Heart left ventricle (tissue), 16 donors: ENCODE measurements around the gene ROBO3. TPM values are rescaled to one million over a fixed set of nuclear protein-coding genes. Genes with fewer than 3 reads are reported as not detected.

Source experiments
- ATAC-seq, 4 donors: fragments of 200-7000 bp; cut with Tn5 transposase; one replicate each; pipeline ENCODE4 v1.9.1; 2020 to 2022; ENCODE audit warnings: moderate library complexity in 4 of 4, mild to moderate bottlenecking in 3 of 4, moderate number of reproducible peaks in 1 of 4
- DNase-seq, 5 donors: peaks; one replicate each; pipeline ENCODE4 v3.0.0-alpha.2; 2020
- H3K27ac ChIP-seq, 12 donors: fragments of 200-600 bp; sonication (generic) in 4 of 12; one replicate each; pipeline versions ENCODE4 v1.5.0 to v1.8.0; 2016 to 2022; ENCODE audit warnings: mild to moderate bottlenecking in 2 of 12
- H3K27me3 ChIP-seq, 9 donors: fragments of 200-600 bp; sonication (generic) in 2 of 9; one replicate each; pipeline versions ENCODE4 v1.5.1 to v1.8.0; 2016 to 2022; ENCODE audit warnings: mild to moderate bottlenecking in 3 of 9
- H3K36me3 ChIP-seq, 9 donors: fragments of 200-600 bp; sonication (generic) in 2 of 9; one replicate each; pipeline versions ENCODE4 v1.5.0 to v1.8.0; 2018 to 2022; ENCODE audit warnings: mild to moderate bottlenecking in 2 of 9
- H3K4me1 ChIP-seq, 12 donors: fragments of 200-600 bp; sonication (generic) in 4 of 12; one replicate each; pipeline versions ENCODE4 v1.5.0 to v1.8.0; 2016 to 2022; ENCODE audit warnings: mild to moderate bottlenecking in 3 of 12
- H3K4me3 ChIP-seq, 12 donors: fragments of 200-600 bp; sonication (generic) in 4 of 12; one replicate each; pipeline versions ENCODE4 v1.5.0 to v1.8.0; 2017 to 2022; ENCODE audit warnings: mild to moderate bottlenecking in 9 of 12, moderate library complexity in 4 of 12
- H3K9me3 ChIP-seq, 12 donors: fragments of 200-600 bp; sonication (generic) in 4 of 12; one replicate each; pipeline versions ENCODE4 v1.5.0 to v1.8.0; 2016 to 2022; ENCODE audit warnings: mild to moderate bottlenecking in 1 of 12
- POLR2A ChIP-seq, 2 donors: fragments of 450-650 bp; IDR thresholded peaks; one replicate each; pipeline ENCODE4 v1.6.1; 2017; ENCODE audit warnings: antibody characterized with exemption in 2 of 2, mild to moderate bottlenecking in 2 of 2, moderate library complexity in 2 of 2
- WGBS, 4 donors: extraction: QIAGEN DNeasy Blood & Tissue Kit in 2 of 4; methylation state at CpG; one replicate each; pipeline versions ENCODE4 v1.1.5 to v1.1.7; 2013 to 2018; 5-methylcytosine and 5-hydroxymethylcytosine counted together
- intact Hi-C, 10 donors: fragments of 100-400 bp; cut with DNase I; formaldehyde crosslinking; loops; one replicate each; pipeline versions ENCODE4 v1.11.1 to v1.14.2; 2022
- polyA plus RNA-seq, 2 donors: library from polyadenylated mRNA; stranded (reverse); fragments of 200-250 nt; gene quantifications; one replicate each; pipeline ENCODE4 v1.2.3, GENCODE V29; 2013
- total RNA-seq, 9 donors: library from RNA; depleted of rRNA in 2 of 9; stranded (reverse); fragments of >200 nt in 2 of 9; fragmentation: NEBNext Ultra II Directional in 3 of 9; extraction: Animal tissue kit (Norgen Biotek cat#: 25700) in 3 of 9; gene quantifications; one replicate each; pipeline versions ENCODE4 v1.1.0 to v1.2.4, GENCODE V29; 2016 to 2023
- TF ChIP-seq, protein P1 (sequence below), 12 donors: fragments of 200-600 bp; sonication (generic) in 4 of 12; IDR thresholded peaks; one replicate each; pipeline versions ENCODE4 v1.5.0 to v1.8.0; 2018 to 2022; ENCODE audit warnings: antibody characterized with exemption in 12 of 12, mild to moderate bottlenecking in 5 of 12
- donor health status: ischemic (EF 13 %, LVEDD 7.1; RV severe dilation, severe dysfunction).
- donor health status: healthy with polysubstance abuse.
- donor health status: DM: no; HTN: yes; CAD: no.
- donor health status: DM: no; HTN: no; CAD: no.
- donor health status: ischemic (EF 25% LVEDD 6.9; RV normal size, moderate dysfunction).
- donor health status: ischemic (EF 25% LVEDD 5.7; RV mildly dilated, moderate dysfunction).
- donor health status: healthy.
- donor health status: DM: yes; HTN: yes; CAD: no.
- donor health status: ischemic (EF 35%, LVEDD 5.7; RV mildly dilated, moderate dysfunction).
- donor health status: nonischemic (EF 11% LVEDD 7.7; RV severe dilation, severe dysfunction).
- donor health status: DM: yes; HTN: yes; CAD: no.
- donor health status: PGD.
- donor health status: ischemic (EF 29% LVEDD 5.4; RV normal size, mild dysfunction).
- donor health status: nonischemic (EF 23%, LVEDD 6.1; RV moderate dilation, normal function).

The ROBO3 gene
- total and polyA plus RNA-seq, 11 donors: 2.5 to 18.6 (median 3.2) TPM

DNA sequence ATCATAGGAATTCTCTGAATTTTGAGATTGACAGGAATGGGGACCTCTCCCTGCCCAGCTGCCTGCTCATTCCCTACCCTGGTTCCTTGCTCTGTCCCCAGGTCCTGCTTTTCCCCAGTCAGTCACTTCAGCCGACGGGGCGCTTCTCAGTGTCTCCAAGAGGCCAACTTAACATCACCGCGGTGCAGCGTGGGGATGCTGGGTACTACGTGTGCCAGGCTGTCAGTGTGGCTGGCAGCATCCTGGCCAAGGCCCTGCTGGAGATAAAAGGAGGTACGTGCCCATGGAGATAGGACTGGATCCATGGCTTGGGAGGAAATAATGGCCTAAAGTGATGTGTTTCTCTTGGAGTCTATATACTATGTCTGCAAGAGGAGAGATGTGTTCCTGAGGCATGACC lies 7.0 kb downstream of the ROBO3 start:
- peaks cover 5 to 33% (median 22%) of the 10 kb centered on the region in 12 donors for H3K4me1 ChIP-seq
- no peak for TF ChIP-seq POLR2A (IDR thresholded peaks at IDR 0.05)
- TF ChIP-seq, protein P1, sequence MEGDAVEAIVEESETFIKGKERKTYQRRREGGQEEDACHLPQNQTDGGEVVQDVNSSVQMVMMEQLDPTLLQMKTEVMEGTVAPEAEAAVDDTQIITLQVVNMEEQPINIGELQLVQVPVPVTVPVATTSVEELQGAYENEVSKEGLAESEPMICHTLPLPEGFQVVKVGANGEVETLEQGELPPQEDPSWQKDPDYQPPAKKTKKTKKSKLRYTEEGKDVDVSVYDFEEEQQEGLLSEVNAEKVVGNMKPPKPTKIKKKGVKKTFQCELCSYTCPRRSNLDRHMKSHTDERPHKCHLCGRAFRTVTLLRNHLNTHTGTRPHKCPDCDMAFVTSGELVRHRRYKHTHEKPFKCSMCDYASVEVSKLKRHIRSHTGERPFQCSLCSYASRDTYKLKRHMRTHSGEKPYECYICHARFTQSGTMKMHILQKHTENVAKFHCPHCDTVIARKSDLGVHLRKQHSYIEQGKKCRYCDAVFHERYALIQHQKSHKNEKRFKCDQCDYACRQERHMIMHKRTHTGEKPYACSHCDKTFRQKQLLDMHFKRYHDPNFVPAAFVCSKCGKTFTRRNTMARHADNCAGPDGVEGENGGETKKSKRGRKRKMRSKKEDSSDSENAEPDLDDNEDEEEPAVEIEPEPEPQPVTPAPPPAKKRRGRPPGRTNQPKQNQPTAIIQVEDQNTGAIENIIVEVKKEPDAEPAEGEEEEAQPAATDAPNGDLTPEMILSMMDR (IDR thresholded peaks at IDR 0.05): no peak
- H3K36me3 ChIP-seq: no peaks in the 10 kb centered on the region
- no peaks in the 10 kb centered on the region for H3K9me3 ChIP-seq
- no peak overlapping the region for H3K27ac ChIP-seq
- intact Hi-C loops: loop anchor here in 3 of 10 donors (10.0 kb wide), 2 partner anchors 53 to 83 kb away; partner anchors contain the start of gene CCDC15 (in 1 of the 3)
- WGBS, 4 donors: 30 to 55% (median 52%) methylated on average over 8 of the region's 8 CpGs
- H3K27me3 ChIP-seq: peaks cover 28 to 78% (median 53%) of the 10 kb centered on the region in 9 donors
- DNase-seq (no peak), ATAC-seq (no peak)
- no peak overlapping the region for H3K4me3 ChIP-seq

DNA sequence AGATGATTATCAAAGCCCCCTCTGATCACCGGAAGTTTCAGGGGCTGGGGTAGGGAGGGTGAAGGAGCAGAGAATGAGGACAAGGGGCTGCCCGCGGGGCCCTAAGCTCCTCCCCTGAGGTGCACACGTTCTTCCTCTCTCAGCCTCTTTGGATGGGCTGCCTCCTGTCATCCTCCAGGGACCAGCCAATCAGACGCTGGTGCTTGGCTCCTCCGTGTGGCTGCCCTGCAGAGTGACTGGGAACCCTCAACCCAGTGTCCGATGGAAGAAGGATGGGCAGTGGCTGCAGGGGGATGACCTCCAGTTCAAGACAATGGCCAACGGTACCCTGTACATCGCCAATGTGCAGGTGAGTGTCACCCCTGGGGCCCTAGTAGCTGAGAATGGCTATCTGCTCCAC lies 7.5 kb downstream of the ROBO3 start:
- Histone ChIP-seq H3K9me3 (no peaks in the 10 kb centered on the region), H3K4me1 (peaks cover 5 to 34% (median 25%) of the 10 kb centered on the region in 12 donors), H3K27me3 (peaks cover 27 to 75% (median 48%) of the 10 kb centered on the region in 9 donors), H3K4me3 (peak overlapping the region in 1 of 12 donors; percentile 1), H3K36me3 (no peaks in the 10 kb centered on the region), H3K27ac (no peak overlapping the region)
- TF ChIP-seq, protein P1 (IDR thresholded peaks at IDR 0.05): no peak
- no peak for TF ChIP-seq POLR2A (IDR thresholded peaks at IDR 0.05)
- DNase-seq: no peak
- ATAC-seq: no peak
- WGBS, 4 donors: 22 to 29% (median 25%) methylated on average over 7 to 9 of the region's 9 CpGs
- intact Hi-C loops: loop anchor here in 3 of 10 donors (10.0 kb wide), 2 partner anchors 52 to 82 kb away; partner anchors contain the start of gene CCDC15 (in 1 of the 3)

DNA sequence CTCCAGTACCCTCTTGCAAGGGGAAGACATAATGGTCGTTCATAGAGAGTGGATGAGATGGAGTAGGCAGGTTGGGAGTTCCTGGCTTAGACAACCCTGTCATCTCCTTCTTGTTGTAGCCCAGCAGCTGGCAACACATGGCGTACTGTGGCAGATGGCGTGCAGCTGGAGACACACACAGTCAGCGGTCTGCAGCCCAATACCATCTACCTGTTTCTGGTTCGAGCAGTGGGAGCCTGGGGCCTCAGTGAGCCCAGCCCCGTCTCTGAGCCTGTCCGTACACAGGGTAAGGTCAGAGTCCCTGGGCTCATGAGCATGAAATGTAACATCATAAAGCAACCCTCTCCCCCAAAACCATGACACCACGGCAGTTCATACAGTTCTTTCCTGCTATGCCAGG lies 8.7 kb downstream of the ROBO3 start:
- H3K27me3 ChIP-seq: peaks cover 17 to 73% (median 36%) of the 10 kb centered on the region in 9 donors
- intact Hi-C loops: loop anchor here in 4 of 10 donors (2.0 to 10.0 kb wide), 3 partner anchors 51 to 81 kb away; partner anchors contain the start of gene CCDC15 (in 1 of the 4)
- peak in 1 of 5 donors; percentile 14 for DNase-seq

DNA sequence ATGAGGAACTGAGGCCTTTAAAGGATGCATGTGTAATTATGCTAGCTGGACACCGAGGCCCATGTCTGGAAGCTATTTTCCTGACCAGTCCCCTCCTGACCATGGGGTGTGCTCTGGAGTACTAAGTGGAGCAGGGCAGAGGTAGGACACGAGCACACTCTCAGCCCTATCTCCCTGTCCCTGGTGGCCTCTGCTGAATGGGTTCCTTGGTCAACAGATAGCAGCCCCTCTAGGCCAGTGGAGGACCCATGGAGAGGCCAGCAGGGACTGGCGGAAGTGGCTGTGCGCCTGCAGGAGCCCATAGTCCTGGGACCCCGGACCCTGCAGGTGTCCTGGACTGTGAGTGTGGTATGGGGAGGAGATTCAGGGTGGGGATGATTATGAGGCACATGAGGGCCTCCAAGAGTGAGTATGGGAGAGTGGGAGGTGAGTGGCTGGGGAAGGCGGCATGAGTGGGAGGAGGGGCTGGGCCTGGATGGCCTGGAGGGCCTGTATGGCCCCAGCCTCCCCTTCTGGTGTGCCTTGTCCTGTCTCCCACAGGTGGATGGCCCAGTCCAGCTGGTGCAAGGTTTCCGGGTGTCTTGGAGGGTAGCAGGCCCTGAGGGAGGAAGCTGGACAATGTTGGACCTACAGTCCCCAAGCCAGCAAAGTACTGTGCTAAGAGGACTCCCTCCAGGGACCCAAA lies 9.5 kb downstream of the ROBO3 start:
- peak in 1 of 5 donors; percentile 13 for DNase-seq
- no peak for TF ChIP-seq POLR2A (IDR thresholded peaks at IDR 0.05)
- TF ChIP-seq, protein P1 (IDR thresholded peaks at IDR 0.05): no peak
- Histone ChIP-seq H3K36me3 (no peaks in the 10 kb centered on the region), H3K4me3 (no peak overlapping the region), H3K4me1 (peaks cover 0 to 26% (median 19%) of the 10 kb centered on the region in 12 donors), H3K27ac (no peak overlapping the region), H3K9me3 (no peaks in the 10 kb centered on the region), H3K27me3 (peaks cover 11 to 65% (median 29%) of the 10 kb centered on the region in 9 donors)
- WGBS, 4 donors: 92 to 96% (median 93%) methylated on average over 7 of the region's 7 CpGs
- no peak for ATAC-seq
- intact Hi-C loops: loop anchor here in 7 of 10 donors (2.0 to 10.0 kb wide), 5 partner anchors 50 to 117 kb away; partner anchors contain the start of gene CCDC15 (in 5 of the 7)

More for the DNA sequence above, 8.7 kb downstream of the ROBO3 start:
- no peak for TF ChIP-seq POLR2A (IDR thresholded peaks at IDR 0.05)
- TF ChIP-seq, protein P1 (IDR thresholded peaks at IDR 0.05): no peak
- 81 to 91% (median 89%) methylated on average over 8 of the region's 8 CpGs for WGBS, 4 donors
- Histone ChIP-seq H3K4me1 (peaks cover 0 to 31% (median 23%) of the 10 kb centered on the region in 12 donors), H3K4me3 (no peak overlapping the region), H3K9me3 (no peaks in the 10 kb centered on the region), H3K36me3 (no peaks in the 10 kb centered on the region), H3K27ac (no peak overlapping the region)
- ATAC-seq: no peak
